ENCODE results near the gene CCDC24. TPM values are rescaled to one million over a fixed set of nuclear protein-coding genes. Genes with fewer than 3 reads are reported as not detected.

Gene CCDC24
- total and polyA plus RNA-seq, 2 of the 13 experiments (the other 11 are each of a cell fraction or from before 2014, with no cell fraction given), result 1.4 to 2.9 TPM

DNA sequence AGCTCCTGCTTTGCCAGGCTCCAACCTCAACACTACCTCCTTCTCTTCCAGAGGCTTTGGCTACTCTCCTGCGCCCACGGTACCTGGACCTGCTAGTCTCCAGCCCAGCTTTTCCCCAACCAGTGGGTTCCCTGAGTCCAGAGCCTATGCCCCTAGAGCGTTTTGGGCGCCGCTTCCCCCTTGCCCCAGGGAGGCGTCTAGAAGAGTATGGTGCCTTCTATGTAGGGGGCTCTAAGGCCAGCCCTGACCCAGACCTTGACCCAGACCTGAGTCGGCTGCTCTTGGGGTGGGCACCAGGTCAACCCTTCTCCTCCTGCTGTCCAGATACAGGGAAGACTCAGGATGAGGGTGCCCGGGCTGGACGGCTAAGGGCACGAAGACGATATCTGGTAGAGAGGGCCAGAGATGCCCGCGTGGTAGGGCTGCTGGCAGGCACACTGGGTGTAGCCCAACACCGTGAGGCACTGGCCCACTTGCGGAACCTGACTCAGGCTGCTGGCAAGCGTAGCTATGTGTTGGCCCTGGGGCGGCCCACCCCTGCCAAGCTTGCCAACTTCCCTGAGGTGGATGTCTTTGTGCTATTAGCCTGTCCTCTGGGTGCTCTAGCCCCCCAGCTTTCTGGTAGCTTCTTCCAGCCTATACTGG lies 19.9 kb upstream of the CCDC24 start:
- Histone ChIP-seq H3K4me2 (ENCODE audit: low read depth, low read length) (peak overlapping the region; percentile 75; the same call in 1 of the 2 replicates), H3K9me3 (ENCODE audit: low read length) (no peaks in the 10 kb centered on the region), H3K79me2 (ENCODE audit: insufficient read depth, low read length) (peaks cover 25% of the 10 kb centered on the region), H4K20me1 (ENCODE audit: insufficient read depth, low read length) (peaks cover 3% of the 10 kb centered on the region; the same call in 1 of the 2 replicates), H3K4me3 (replicated peaks in 1 of 3; ENCODE audit: insufficient read depth in 1 of 3, low read depth in 2 of 3, low read length in 3 of 3) (peak overlapping the region in 2 of 3 experiments; percentile 91 to 94; a peak in 3 of 6 replicates), H3K36me3 (replicated peaks in 1 of 2; ENCODE audit: control insufficient read depth in 1 of 2, insufficient read depth in 2 of 2, low read length in 2 of 2) (peaks cover 1 to 2% of the 10 kb centered on the region in 2 experiments; a peak in 2 of 5 replicates), H3K27me3 (ENCODE audit: control insufficient read depth in 1 of 2, insufficient read depth in 2 of 2, low read length in 2 of 2) (no peaks in the 10 kb centered on the region), H3K4me1 (ENCODE audit: insufficient read depth, low read length) (peaks cover 31% of the 10 kb centered on the region), H2AFZ (ENCODE audit: low read length) (no peak overlapping the region), H3K9ac (ENCODE audit: insufficient read depth, low read depth, low read length) (no peak overlapping the region), H3K27ac (ENCODE audit: extremely low read length, insufficient read depth, low read length) (no peak overlapping the region)
- ATAC-seq, result no peak
- in situ Hi-C loops (cut with HindIII; ENCODE audit: extremely low pct_ligation_motif_present, low pct_unique_long_range_greater_than_20kb), result no loop called here
- BruUV-seq (replicated peaks), result no TSS peak
- no peak for FAIRE-seq
- intact Hi-C loops (cut with micrococcal nuclease; ENCODE audit: unreplicated experiment), result no loop called here
- WGBS (ENCODE audit: low lambda C conversion rate), result 97% methylated on average over 14 of the region's 17 CpGs
- no peak for DNase-seq (ENCODE audit: low spot score)
- ChIA-PET CTCF (ENCODE audit: low intra/inter-chr PET ratio, low total read pairs) (no interaction called here), POLR2A (interaction anchor here (1.9 kb wide), 1 partner anchor 24 kb away, joined by 10 read pairs; the partner anchor contains the start of gene IPO13)
- TF ChIP-seq ZNF30 (CRISPR knock-in tag; IDR thresholded peaks at IDR 0.05) (no peak), ZNF33A (CRISPR knock-in tag; IDR thresholded peaks at IDR 0.05; ENCODE audit: borderline replicate concordance) (no peak), ATF7-NPFF (CRISPR knock-in tag; IDR thresholded peaks at IDR 0.05; ENCODE audit: low read depth) (no peak), RFX1 (IDR thresholded peaks at IDR 0.05) (no peak), KAT7 (CRISPR knock-in tag; IDR thresholded peaks at IDR 0.05; ENCODE audit: borderline replicate concordance) (no peak), ZNF562 (CRISPR knock-in tag; IDR thresholded peaks at IDR 0.05; ENCODE audit: borderline replicate concordance) (no peak), MED13 (CRISPR knock-in tag; IDR thresholded peaks at IDR 0.05) (no peak), ZNF788 (CRISPR knock-in tag; IDR thresholded peaks at IDR 0.05; ENCODE audit: borderline replicate concordance) (no peak), FOXK2 (IDR thresholded peaks at IDR 0.05) (no peak), ZNF207 (IDR thresholded peaks at IDR 0.05; ENCODE audit: borderline replicate concordance) (no peak), ZBTB1 (CRISPR knock-in tag; IDR thresholded peaks at IDR 0.05; ENCODE audit: borderline replicate concordance) (no peak), ZFP62 (CRISPR knock-in tag; IDR thresholded peaks at IDR 0.05) (no peak), NR1H2 (CRISPR knock-in tag; IDR thresholded peaks at IDR 0.05; ENCODE audit: borderline replicate concordance, low read depth) (no peak), NR3C1 (CRISPR knock-in tag; IDR thresholded peaks at IDR 0.05) (no peak), ZNF576 (CRISPR knock-in tag; IDR thresholded peaks at IDR 0.05) (no peak)

All from HepG2 (cell line).